Testis (tissue), 2 donors: ENCODE results near the gene NFIL3.

Experiments
- CTCF ChIP-seq, 3 experiments: fragments of 450-650 bp in 2 of 3; fragments of 200-600 bp in 1 of 3; sonication (generic) in 1 of 3; IDR thresholded peaks; one replicate each; pipeline ENCODE4 v1.5.1; 2016 to 2019; ENCODE audit warnings: antibody characterized with exemption in 3 of 3, mild to moderate bottlenecking in 2 of 3, moderate library complexity in 1 of 3
- POLR2A ChIP-seq: fragments of 450-650 bp; IDR thresholded peaks from one replicate; pipeline ENCODE4 v1.6.1; 2017; ENCODE audit warnings: antibody characterized with exemption, mild to moderate bottlenecking, moderate library complexity

- TF ChIP-seq CTCF (IDR thresholded peaks at IDR 0.05) (no peak), POLR2A (no peak)
These were observed 7.9 kb upstream of the NFIL3 start for GRCh38 chr9:91431485-91431884.
